Hypothalamus (tissue), 51 donors: ENCODE results near the gene SLC26A11.

ENCODE experiments used
- DNase-seq, 51 donors: peaks; one replicate each; lab custom pipeline; 2025; lab: John Stamatoyannopoulos, UW

Gene SLC26A11

GRCh38 chr17:80277751-80278671 is 57.8 kb downstream of the SLC26A11 start:
- peak in 17 of 51 donors; percentile 11 to 76 (median 51) for DNase-seq

- peak in 4 of 51 donors; percentile 8 to 51 (median 28) for DNase-seq
These were observed 59.7 kb downstream of the SLC26A11 start for GRCh38 chr17:80279895-80280294.

- no peak for DNase-seq
These were observed 61.3 kb downstream of the SLC26A11 start for GRCh38 chr17:80281516-80281915.

- DNase-seq = no peak
These were observed 63.1 kb downstream of the SLC26A11 start for GRCh38 chr17:80283116-80283852.

- DNase-seq = no peak
These were observed 64.4 kb downstream of the SLC26A11 start for GRCh38 chr17:80284631-80285030.

- DNase-seq = no peak
These were observed 65.2 kb downstream of the SLC26A11 start for GRCh38 chr17:80285237-80285920.

GRCh38 chr17:80286638-80286960 is 66.4 kb downstream of the SLC26A11 start:
- DNase-seq = no peak

GRCh38 chr17:80287038-80287437 is 66.8 kb downstream of the SLC26A11 start:
- DNase-seq = no peak

GRCh38 chr17:80287806-80288567 is 67.8 kb downstream of the SLC26A11 start:
- DNase-seq = peak in 24 of 51 donors; percentile 12 to 62 (median 28)

- DNase-seq = no peak
These were observed 69.4 kb downstream of the SLC26A11 start for GRCh38 chr17:80289616-80290015.

- no peak for DNase-seq
These were observed 69.9 kb downstream of the SLC26A11 start for GRCh38 chr17:80290156-80290555.

- no peak for DNase-seq
These were observed 71.0 kb downstream of the SLC26A11 start for GRCh38 chr17:80291260-80291659.

GRCh38 chr17:80291691-80292487 is 71.7 kb downstream of the SLC26A11 start:
- DNase-seq = no peak

- no peak for DNase-seq
These were observed 72.3 kb downstream of the SLC26A11 start for GRCh38 chr17:80292521-80292971.

GRCh38 chr17:80294210-80294609 is 74.0 kb downstream of the SLC26A11 start:
- DNase-seq = peak in 5 of 51 donors; percentile 6 to 23 (median 12)

GRCh38 chr17:80294653-80295052 is 74.4 kb downstream of the SLC26A11 start:
- no peak for DNase-seq

- no peak for DNase-seq
These were observed 74.9 kb downstream of the SLC26A11 start for GRCh38 chr17:80295146-80295545.

GRCh38 chr17:80295559-80295958 is 75.3 kb downstream of the SLC26A11 start:
- DNase-seq = no peak

- DNase-seq = no peak
These were observed 76.0 kb downstream of the SLC26A11 start for GRCh38 chr17:80296221-80296620.
